ENCODE results near the gene MCF2L. TPM values are rescaled to one million over a fixed set of nuclear protein-coding genes. Genes with fewer than 3 reads are reported as not detected.

The MCF2L gene
- total and polyA plus RNA-seq, 8 donors: 16.0 to 83.6 (median 23.6) TPM

GRCh38 chr13:113016526-113017295 is 47.7 kb downstream of the MCF2L start:
- Histone ChIP-seq H3K36me3 (peaks cover 0 to 13% (median 0%) of the 10 kb centered on the region in 3 donors), H3K4me3 (no peak overlapping the region), H3K9me3 (no peaks in the 10 kb centered on the region), H3K27ac (no peak overlapping the region), H3K4me1 (peaks cover 0 to 7% (median 0%) of the 10 kb centered on the region in 3 donors), H3K27me3 (no peaks in the 10 kb centered on the region)
- no peak for FAIRE-seq
- no peak for TF ChIP-seq CTCF (IDR thresholded peaks at IDR 0.05)
- WGBS, 2 donors: 93 to 94% methylated on average over 41 of the region's 41 CpGs
- intact Hi-C loops (cut with DNase I): no loop called here
- no peak for ATAC-seq
- DNase-seq: peak in 2 of 6 donors; percentile 22 to 61

- ATAC-seq: no peak
- H3K27ac ChIP-seq: no peak overlapping the region
- H3K9me3 ChIP-seq: no peaks in the 10 kb centered on the region
- 89 to 95% methylated on average over 29 of the region's 29 CpGs for WGBS, 2 donors
- FAIRE-seq: no peak
- intact Hi-C loops (cut with DNase I): no loop called here
- no peak overlapping the region for H3K4me3 ChIP-seq
- H3K36me3 ChIP-seq: peaks cover 0 to 13% (median 0%) of the 10 kb centered on the region in 3 donors
- H3K4me1 ChIP-seq: peaks cover 0 to 7% (median 0%) of the 10 kb centered on the region in 3 donors
- peak in 2 of 6 donors; percentile 11 to 46 for DNase-seq
- TF ChIP-seq CTCF (IDR thresholded peaks at IDR 0.05): no peak
- H3K27me3 ChIP-seq: no peaks in the 10 kb centered on the region
Measured at GRCh38 chr13:113017506-113018215, 48.6 kb downstream of the MCF2L start.

GRCh38 chr13:113018676-113019465 is 49.9 kb downstream of the MCF2L start:
- H3K9me3 ChIP-seq: no peaks in the 10 kb centered on the region
- no peak overlapping the region for H3K4me3 ChIP-seq
- DNase-seq (peak in 1 of 6 donors; percentile 23), FAIRE-seq (no peak), ATAC-seq (no peak)
- H3K27me3 ChIP-seq: no peaks in the 10 kb centered on the region
- no peak for TF ChIP-seq CTCF (IDR thresholded peaks at IDR 0.05)
- H3K4me1 ChIP-seq: peaks cover 0 to 3% (median 0%) of the 10 kb centered on the region in 3 donors
- 86 to 88% methylated on average over 33 of the region's 33 CpGs for WGBS, 2 donors
- peaks cover 0 to 13% (median 0%) of the 10 kb centered on the region in 3 donors for H3K36me3 ChIP-seq
- intact Hi-C loops (cut with DNase I): no loop called here
- H3K27ac ChIP-seq: no peak overlapping the region

- 87 to 92% methylated on average over 17 of the region's 17 CpGs for WGBS, 2 donors
- Histone ChIP-seq H3K36me3 (peaks cover 0 to 13% (median 0%) of the 10 kb centered on the region in 3 donors), H3K4me3 (no peak overlapping the region), H3K4me1 (no peaks in the 10 kb centered on the region), H3K27ac (no peak overlapping the region), H3K9me3 (no peaks in the 10 kb centered on the region), H3K27me3 (no peaks in the 10 kb centered on the region)
- FAIRE-seq (no peak), DNase-seq (peak in 1 of 6 donors; percentile 21), ATAC-seq (no peak)
- no peak for TF ChIP-seq CTCF (IDR thresholded peaks at IDR 0.05)
- intact Hi-C loops (cut with DNase I): no loop called here
Measured at GRCh38 chr13:113020323-113021080, 51.5 kb downstream of the MCF2L start.
